SK-N-SH (cell line): ENCODE results near the gene SPRR2D. TPM values are rescaled to one million over a fixed set of nuclear protein-coding genes. Genes with fewer than 3 reads are reported as not detected.

Experiments used
- CTCF ChIA-PET: fragments of 300-600, 350-600 bp; formaldehyde crosslinking; extraction: SDS; loops from one replicate; lab custom pipeline; 2021; lab: Yijun Ruan, JAX
- POLR2A ChIA-PET: fragments of 350-600 bp; sonication (Branson Sonifier 250); formaldehyde crosslinking; extraction: SDS; loops from one replicate; lab custom pipeline; 2020; ENCODE audit warnings: antibody characterized with exemption, inconsistent platforms; lab: Yijun Ruan, JAX
- DNase-seq: peaks from one replicate; pipeline ENCODE4 v3.0.0; 2012
- H2AFZ ChIP-seq: fragments of 200-600 bp; sonication (generic); 2 replicates; pipeline ENCODE4 v1.8.1; 2016; ENCODE audit warnings: antibody characterized with exemption, mild to moderate bottlenecking, low read depth
- H3F3A ChIP-seq: fragments of 200-600 bp; sonication (generic); replicated peaks from 2 replicates; pipeline ENCODE3; 2016; ENCODE audit warnings: antibody characterized with exemption, mild to moderate bottlenecking; ENCODE audit not compliant: insufficient read depth
- H3K27ac ChIP-seq, 2 experiments: fragments of 200-500 bp in 1 of 2; fragments of 200-600 bp in 1 of 2; sonication (Bioruptor generic) in 1 of 2; sonication (generic), shearing (Covaris generic) in 1 of 2; 2 replicates each; pipeline versions ENCODE4 v1.5.1 to v1.6.1; 2014 to 2016; ENCODE audit warnings: low read depth in 2 of 2, inconsistent platforms in 1 of 2, low read length in 1 of 2, mild to moderate bottlenecking in 1 of 2, mixed read lengths in 1 of 2
- H3K27me3 ChIP-seq: fragments of 200-600 bp; sonication (generic), shearing (Covaris generic); 2 replicates; pipeline ENCODE4 v1.6.1; 2016; ENCODE audit warnings: mixed run types; ENCODE audit not compliant: insufficient read depth
- H3K36me3 ChIP-seq, 2 experiments: fragments of 200-500 bp in 1 of 2; fragments of 200-600 bp in 1 of 2; sonication (Bioruptor generic) in 1 of 2; sonication (generic) in 1 of 2; replicated peaks in 1 of 2; 2 replicates each; pipeline versions ENCODE3 to v1.5.1; 2014 to 2016; ENCODE audit warnings: low read length in 1 of 2, mild to moderate bottlenecking in 1 of 2; ENCODE audit not compliant: insufficient read depth in 2 of 2, control insufficient read depth in 1 of 2
- H3K4me1 ChIP-seq, 2 experiments: fragments of 200-500 bp in 1 of 2; fragments of 200-600 bp in 1 of 2; sonication (Bioruptor generic) in 1 of 2; sonication (generic), shearing (Covaris generic) in 1 of 2; 2 replicates each; pipeline versions ENCODE4 v1.5.1 to v1.6.1; 2014 to 2016; ENCODE audit warnings: low read depth in 1 of 2, low read length in 1 of 2, mixed run types in 1 of 2; ENCODE audit not compliant: insufficient read depth in 2 of 2, control insufficient read depth in 1 of 2
- H3K4me2 ChIP-seq: fragments of 200-600 bp; sonication (generic), shearing (Covaris generic); 2 replicates; pipeline ENCODE4 v1.6.1; 2017; ENCODE audit warnings: mixed run types
- H3K4me3 ChIP-seq, 2 experiments: fragments of 200-500 bp in 1 of 2; fragments of 200-600 bp in 1 of 2; sonication (Bioruptor generic) in 1 of 2; sonication (generic), shearing (Covaris generic) in 1 of 2; 2 replicates each; pipeline versions ENCODE4 v1.5.1 to v1.8.1; 2014 to 2016; ENCODE audit warnings: low read depth in 2 of 2, inconsistent platforms in 1 of 2, low read length in 1 of 2, mild to moderate bottlenecking in 1 of 2, mixed read lengths in 1 of 2, moderate library complexity in 1 of 2
- H3K79me2 ChIP-seq: fragments of 200-600 bp; sonication (generic); 2 replicates; pipeline ENCODE4 v1.8.1; 2017; ENCODE audit warnings: mild to moderate bottlenecking; ENCODE audit not compliant: insufficient read depth
- H3K9ac ChIP-seq: fragments of 200-600 bp; sonication (generic); 2 replicates; pipeline ENCODE4 v1.6.1; 2017; ENCODE audit warnings: mixed run types
- H3K9me2 ChIP-seq: fragments of 200-600 bp; sonication (generic); 2 replicates; pipeline ENCODE4 v1.6.1; 2017; ENCODE audit warnings: mixed run types
- H3K9me3 ChIP-seq: fragments of 200-600 bp; sonication (generic); 2 replicates; pipeline ENCODE4 v1.6.1; 2017; ENCODE audit warnings: mixed run types, mild to moderate bottlenecking, moderate library complexity
- H4K20me1 ChIP-seq: fragments of 200-600 bp; sonication (generic); 2 replicates; pipeline ENCODE4 v1.6.1; 2017; ENCODE audit warnings: mild to moderate bottlenecking, mixed run types; ENCODE audit not compliant: insufficient read depth
- CHD2 ChIP-seq: fragments of 150-350 bp; IDR thresholded peaks from 2 replicates; pipeline ENCODE4 v1.6.1; 2018; ENCODE audit warnings: low read length; ENCODE audit not compliant: partially characterized antibody
- ELF1 ChIP-seq: IDR thresholded peaks from 2 replicates; pipeline ENCODE4 v1.4.0; 2012
- JUND ChIP-seq: IDR thresholded peaks from 2 replicates; pipeline ENCODE4 v1.4.0; 2012
- POLR2AphosphoS5 ChIP-seq: IDR thresholded peaks from 2 replicates; pipeline ENCODE4 v1.6.1; 2012; ENCODE audit warnings: low read depth, low read length
- RXRA ChIP-seq: IDR thresholded peaks from 2 replicates; pipeline ENCODE4 v1.4.0; 2012; ENCODE audit warnings: low read depth, mild to moderate bottlenecking, borderline replicate concordance
- SIN3A ChIP-seq: IDR thresholded peaks from 2 replicates; pipeline ENCODE4 v1.6.1; 2012; ENCODE audit warnings: low read depth, mild to moderate bottlenecking, low read length, moderate library complexity, borderline replicate concordance
- TAF1 ChIP-seq: IDR thresholded peaks from 2 replicates; pipeline ENCODE4 v1.6.1; 2012; ENCODE audit warnings: low read depth, mild to moderate bottlenecking, low read length, moderate library complexity, borderline replicate concordance
- TCF12 ChIP-seq: IDR thresholded peaks from 2 replicates; pipeline ENCODE4 v1.4.0; 2012
- TEAD4 ChIP-seq: IDR thresholded peaks from 2 replicates; pipeline ENCODE4 v1.4.0; 2012; ENCODE audit warnings: mild to moderate bottlenecking, borderline replicate concordance; ENCODE audit not compliant: insufficient read depth
- WGBS: methylation state at CpG from one replicate; pipeline ENCODE4 v1.1.6; 2017; ENCODE audit warnings: low lambda C conversion rate; 5-methylcytosine and 5-hydroxymethylcytosine counted together
- polyA plus RNA-seq, 3 experiments: library from polyadenylated mRNA; depleted of rRNA; stranded (reverse); fragments of >200 nt; gene quantifications; 2 replicates each; pipeline ENCODE4 v1.2.3, GENCODE V29; 2012
- TF ChIP-seq, protein P1 (sequence below): IDR thresholded peaks from 2 replicates; pipeline ENCODE4 v1.4.0; 2012; ENCODE audit warnings: low read depth, borderline replicate concordance
- TF ChIP-seq, protein P2 (sequence below): IDR thresholded peaks from 2 replicates; pipeline ENCODE4 v1.4.0; 2012; ENCODE audit warnings: low read depth, borderline replicate concordance
- TF ChIP-seq, protein P3 (sequence below): IDR thresholded peaks from 2 replicates; pipeline ENCODE4 v1.4.0; 2012; ENCODE audit warnings: low read depth
- TF ChIP-seq, protein P4 (sequence below): fragments of 150-350 bp; IDR thresholded peaks from 2 replicates; pipeline ENCODE4 v1.6.1; 2016; ENCODE audit warnings: mild to moderate bottlenecking, low read depth, low read length

Gene SPRR2D
- polyA plus RNA-seq, 1 of the 3 experiments (the other 2 are of a cell fraction), result not detected

DNA sequence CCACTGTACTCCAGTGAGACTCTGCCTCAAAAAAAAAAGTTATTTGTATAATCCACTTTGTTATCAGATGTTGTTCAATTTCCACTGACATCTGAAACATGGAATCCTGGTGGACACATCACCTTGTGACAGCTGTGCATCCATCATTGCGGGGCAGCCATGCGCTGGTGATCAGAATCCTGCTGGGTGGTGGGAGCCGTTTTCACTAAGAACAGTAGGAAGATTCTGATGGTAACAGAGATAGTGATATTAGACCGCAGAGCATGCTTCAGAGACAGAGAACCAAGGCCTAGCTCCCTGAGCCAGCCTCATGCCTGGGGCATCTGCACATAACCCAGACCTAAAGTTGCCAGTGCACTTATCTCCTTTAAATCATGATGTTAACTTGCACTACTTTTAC, 42.4 kb downstream of the SPRR2D start:
- Histone ChIP-seq H3K27ac (no peak overlapping the region), H3F3A (no peaks in the 10 kb centered on the region), H3K9me2 (no peaks in the 10 kb centered on the region), H3K9ac (no peak overlapping the region), H3K9me3 (no peaks in the 10 kb centered on the region), H3K79me2 (no peaks in the 10 kb centered on the region), H3K4me1 (no peaks in the 10 kb centered on the region), H2AFZ (no peak overlapping the region), H3K4me3 (no peak overlapping the region), H3K36me3 (no peaks in the 10 kb centered on the region), H3K4me2 (no peak overlapping the region), H4K20me1 (no peaks in the 10 kb centered on the region), H3K27me3 (no peaks in the 10 kb centered on the region; the same call in 1 of the 2 replicates)
- TF ChIP-seq, protein P1, sequence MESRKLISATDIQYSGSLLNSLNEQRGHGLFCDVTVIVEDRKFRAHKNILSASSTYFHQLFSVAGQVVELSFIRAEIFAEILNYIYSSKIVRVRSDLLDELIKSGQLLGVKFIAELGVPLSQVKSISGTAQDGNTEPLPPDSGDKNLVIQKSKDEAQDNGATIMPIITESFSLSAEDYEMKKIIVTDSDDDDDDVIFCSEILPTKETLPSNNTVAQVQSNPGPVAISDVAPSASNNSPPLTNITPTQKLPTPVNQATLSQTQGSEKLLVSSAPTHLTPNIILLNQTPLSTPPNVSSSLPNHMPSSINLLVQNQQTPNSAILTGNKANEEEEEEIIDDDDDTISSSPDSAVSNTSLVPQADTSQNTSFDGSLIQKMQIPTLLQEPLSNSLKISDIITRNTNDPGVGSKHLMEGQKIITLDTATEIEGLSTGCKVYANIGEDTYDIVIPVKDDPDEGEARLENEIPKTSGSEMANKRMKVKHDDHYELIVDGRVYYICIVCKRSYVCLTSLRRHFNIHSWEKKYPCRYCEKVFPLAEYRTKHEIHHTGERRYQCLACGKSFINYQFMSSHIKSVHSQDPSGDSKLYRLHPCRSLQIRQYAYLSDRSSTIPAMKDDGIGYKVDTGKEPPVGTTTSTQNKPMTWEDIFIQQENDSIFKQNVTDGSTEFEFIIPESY, result no peak
- ChIA-PET POLR2A (no interaction called here), CTCF (no interaction called here)
- WGBS, result 8% methylated on average over 3 of the region's 4 CpGs
- no peak for DNase-seq

DNA sequence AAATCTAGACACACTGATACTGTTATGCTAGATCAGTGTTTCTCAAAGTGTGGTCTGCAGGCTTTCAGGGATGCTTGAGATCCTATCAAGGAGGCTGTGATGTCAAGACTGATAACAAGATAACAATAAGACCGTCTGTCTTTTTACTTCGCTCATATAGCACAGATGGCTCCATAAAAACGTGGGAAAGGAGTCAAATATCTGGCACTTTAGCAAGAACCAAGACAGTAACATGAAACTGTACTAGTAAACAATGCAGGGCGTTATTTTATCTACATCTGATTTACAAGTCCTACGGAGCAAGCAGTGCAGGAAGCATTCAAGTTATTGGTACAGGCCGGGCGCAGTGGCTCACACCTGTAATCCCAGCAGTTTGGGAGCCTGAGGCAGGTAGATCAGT, 43.0 kb downstream of the SPRR2D start:
- Histone ChIP-seq H3F3A (no peaks in the 10 kb centered on the region), H4K20me1 (no peaks in the 10 kb centered on the region), H3K79me2 (no peaks in the 10 kb centered on the region), H3K9me3 (no peaks in the 10 kb centered on the region), H3K27ac (no peak overlapping the region), H3K9ac (no peak overlapping the region), H3K4me3 (no peak overlapping the region)
- no peak for DNase-seq
- no peak for TF ChIP-seq TAF1
- TF ChIP-seq, protein P1, result no peak
- no peak for TF ChIP-seq ELF1
- TF ChIP-seq, protein P2, sequence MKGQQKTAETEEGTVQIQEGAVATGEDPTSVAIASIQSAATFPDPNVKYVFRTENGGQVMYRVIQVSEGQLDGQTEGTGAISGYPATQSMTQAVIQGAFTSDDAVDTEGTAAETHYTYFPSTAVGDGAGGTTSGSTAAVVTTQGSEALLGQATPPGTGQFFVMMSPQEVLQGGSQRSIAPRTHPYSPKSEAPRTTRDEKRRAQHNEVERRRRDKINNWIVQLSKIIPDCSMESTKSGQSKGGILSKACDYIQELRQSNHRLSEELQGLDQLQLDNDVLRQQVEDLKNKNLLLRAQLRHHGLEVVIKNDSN, result no peak
- TF ChIP-seq TEAD4, result no peak
- no peak for TF ChIP-seq SIN3A
- no peak for TF ChIP-seq JUND
- TF ChIP-seq, protein P3, sequence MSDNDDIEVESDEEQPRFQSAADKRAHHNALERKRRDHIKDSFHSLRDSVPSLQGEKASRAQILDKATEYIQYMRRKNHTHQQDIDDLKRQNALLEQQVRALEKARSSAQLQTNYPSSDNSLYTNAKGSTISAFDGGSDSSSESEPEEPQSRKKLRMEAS, result no peak
- no peak for TF ChIP-seq RXRA
- TF ChIP-seq, protein P4, sequence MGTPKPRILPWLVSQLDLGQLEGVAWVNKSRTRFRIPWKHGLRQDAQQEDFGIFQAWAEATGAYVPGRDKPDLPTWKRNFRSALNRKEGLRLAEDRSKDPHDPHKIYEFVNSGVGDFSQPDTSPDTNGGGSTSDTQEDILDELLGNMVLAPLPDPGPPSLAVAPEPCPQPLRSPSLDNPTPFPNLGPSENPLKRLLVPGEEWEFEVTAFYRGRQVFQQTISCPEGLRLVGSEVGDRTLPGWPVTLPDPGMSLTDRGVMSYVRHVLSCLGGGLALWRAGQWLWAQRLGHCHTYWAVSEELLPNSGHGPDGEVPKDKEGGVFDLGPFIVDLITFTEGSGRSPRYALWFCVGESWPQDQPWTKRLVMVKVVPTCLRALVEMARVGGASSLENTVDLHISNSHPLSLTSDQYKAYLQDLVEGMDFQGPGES, result no peak
- no peak for TF ChIP-seq CHD2
- no peak for TF ChIP-seq TCF12
- TF ChIP-seq POLR2AphosphoS5, result no peak
- TF ChIP-seq, all 33 proteins: peak for 0
- Histone ChIP-seq H2AFZ (no peak overlapping the region), H3K36me3 (no peaks in the 10 kb centered on the region), H3K27me3 (peaks cover 4% of the 10 kb centered on the region; the same call in 1 of the 2 replicates), H3K4me2 (no peak overlapping the region), H3K4me1 (no peaks in the 10 kb centered on the region), H3K9me2 (no peaks in the 10 kb centered on the region)
- POLR2A ChIA-PET, result no interaction called here
- 4% methylated on average over 7 of the region's 7 CpGs for WGBS
- CTCF ChIA-PET, result no interaction called here
